H1 (cell line): Measurements from ENCODE around the gene BTBD1. TPM values are rescaled to one million over a fixed set of nuclear protein-coding genes. Genes with fewer than 3 reads are reported as not detected.

ENCODE experiments used
- CTCF ChIA-PET: fragments of 300-600 bp; sonication (Branson Sonifier 250); formaldehyde crosslinking; loops from one replicate; lab custom pipeline; 2021; ENCODE audit not compliant: partially characterized antibody; lab: Charles Lee
- POLR2A ChIA-PET: fragments of 300-600 bp; sonication (Branson Sonifier 250); formaldehyde crosslinking; loops from one replicate; lab custom pipeline; 2021; ENCODE audit warnings: inconsistent platforms; ENCODE audit not compliant: partially characterized antibody; lab: Charles Lee
- DNase-seq, 2 experiments: peaks; one replicate each; pipeline versions ENCODE4 v3.0.0 to v3.0.0-alpha.2; 2010 to 2022; ENCODE audit warnings: low spot score in 2 of 2, low read depth in 1 of 2, mixed read lengths in 1 of 2
- FAIRE-seq: peaks from 2 replicates; lab custom pipeline; 2011; peaks lifted over from hg19 to GRCh38; lab: Jason Lieb, UNC
- H2AFZ ChIP-seq: 2 replicates; pipeline ENCODE4 v1.8.1; 2012; ENCODE audit warnings: low read length, inconsistent platforms
- H2AK5ac ChIP-seq: 2 replicates; pipeline ENCODE4 v1.6.1; 2013; ENCODE audit warnings: low read depth, low read length
- H2BK120ac ChIP-seq: replicated peaks from 2 replicates; pipeline ENCODE3; 2013; ENCODE audit warnings: low read depth, low read length, inconsistent platforms
- H2BK12ac ChIP-seq: 2 replicates; pipeline ENCODE4 v1.6.1; 2013; ENCODE audit warnings: low read depth, low read length
- H2BK15ac ChIP-seq: 2 replicates; pipeline ENCODE4 v1.6.1; 2013; ENCODE audit warnings: low read length
- H2BK20ac ChIP-seq: 2 replicates; pipeline ENCODE4 v1.6.1; 2013; ENCODE audit warnings: low read length
- H2BK5ac ChIP-seq: 2 replicates; pipeline ENCODE4 v1.6.1; 2013; ENCODE audit warnings: low read depth, low read length
- H3K14ac ChIP-seq: 2 replicates; pipeline ENCODE4 v1.6.1; 2013; ENCODE audit warnings: inconsistent platforms; ENCODE audit not compliant: insufficient read length
- H3K18ac ChIP-seq: 2 replicates; pipeline ENCODE4 v1.6.1; 2013; ENCODE audit warnings: low read length; ENCODE audit errors: extremely low read depth
- H3K23ac ChIP-seq: 2 replicates; pipeline ENCODE4 v1.6.1; 2013; ENCODE audit warnings: inconsistent platforms; ENCODE audit not compliant: insufficient read length
- H3K23me2 ChIP-seq: 2 replicates; pipeline ENCODE4 v1.6.1; 2013; ENCODE audit warnings: low read depth, low read length
- H3K27ac ChIP-seq: 2 replicates; pipeline ENCODE4 v1.6.1; 2011; ENCODE audit warnings: low read depth, low read length, inconsistent platforms
- H3K27me3 ChIP-seq, 4 experiments: replicated peaks in 1 of 4; 1 replicate in 1 of 4; 2 replicates in 3 of 4; pipeline versions ENCODE4 v1.6.1 to v1.8.1; 2011 to 2013; ENCODE audit warnings: low read length in 3 of 4, mild to moderate bottlenecking in 3 of 4, inconsistent platforms in 2 of 4, mixed read lengths in 2 of 4, moderate library complexity in 1 of 4; ENCODE audit not compliant: control insufficient read depth in 3 of 4, insufficient read depth in 3 of 4; ENCODE audit errors: extremely low read depth in 1 of 4
- H3K36me3 ChIP-seq, 4 experiments: 2 replicates each; pipeline versions ENCODE4 v1.6.1 to v1.8.1; 2011 to 2013; ENCODE audit warnings: mild to moderate bottlenecking in 4 of 4, low read length in 3 of 4, moderate library complexity in 2 of 4, control low read depth in 1 of 4, inconsistent platforms in 1 of 4; ENCODE audit not compliant: insufficient read depth in 4 of 4, control insufficient read depth in 2 of 4
- H3K4ac ChIP-seq: replicated peaks from 2 replicates; pipeline ENCODE3; 2013; ENCODE audit warnings: low read length, low read depth, mixed read lengths, inconsistent platforms; ENCODE audit not compliant: insufficient read length
- H3K4me1 ChIP-seq, 4 experiments: replicated peaks in 1 of 4; 1 replicate in 1 of 4; 2 replicates in 3 of 4; pipeline versions ENCODE4 v1.6.1 to v1.8.1; 2011 to 2013; ENCODE audit warnings: low read length in 3 of 4, inconsistent platforms in 2 of 4, mixed read lengths in 1 of 4; ENCODE audit not compliant: insufficient read depth in 4 of 4, control insufficient read depth in 3 of 4
- H3K4me2 ChIP-seq, 2 experiments: 2 replicates each; pipeline versions ENCODE4 v1.6.1 to v1.8.1; 2011 to 2013; ENCODE audit warnings: low read depth in 2 of 2, low read length in 2 of 2, control low read depth in 1 of 2, inconsistent platforms in 1 of 2, mild to moderate bottlenecking in 1 of 2; ENCODE audit not compliant: insufficient read depth in 1 of 2
- H3K4me3 ChIP-seq, 4 experiments: fragments of 200-600, 300-600 bp in 1 of 4; sonication (generic), shearing (Covaris generic), sonication (Bioruptor Twin) in 1 of 4; 2 replicates each; pipeline versions ENCODE4 v1.5.1 to v1.8.1; 2011 to 2016; ENCODE audit warnings: low read length in 4 of 4, low read depth in 3 of 4, control low read depth in 2 of 4, inconsistent platforms in 2 of 4, mild to moderate bottlenecking in 2 of 4, mixed read lengths in 1 of 4, moderate library complexity in 1 of 4; ENCODE audit not compliant: insufficient read depth in 2 of 4; ENCODE audit errors: extremely low read depth in 1 of 4
- H3K56ac ChIP-seq: replicated peaks from 2 replicates; pipeline ENCODE3; 2013; ENCODE audit warnings: low read depth, mild to moderate bottlenecking, mixed read lengths, low read length, inconsistent platforms; ENCODE audit not compliant: insufficient read length
- H3K79me1 ChIP-seq: 2 replicates; pipeline ENCODE4 v1.6.1; 2013; ENCODE audit warnings: low read depth, low read length, control low read depth
- H3K79me2 ChIP-seq, 2 experiments: 2 replicates each; pipeline versions ENCODE4 v1.6.1 to v1.8.1; 2012 to 2013; ENCODE audit warnings: low read length in 2 of 2, mild to moderate bottlenecking in 2 of 2, inconsistent platforms in 1 of 2; ENCODE audit not compliant: insufficient read depth in 2 of 2, control insufficient read depth in 1 of 2
- H3K9ac ChIP-seq, 4 experiments: replicated peaks in 1 of 4; 1 replicate in 1 of 4; 2 replicates in 3 of 4; pipeline versions ENCODE4 v1.6.1 to v1.8.1; 2011 to 2013; ENCODE audit warnings: low read depth in 3 of 4, low read length in 3 of 4, control low read depth in 2 of 4, mild to moderate bottlenecking in 2 of 4, moderate library complexity in 2 of 4, inconsistent platforms in 1 of 4; ENCODE audit errors: extremely low read depth in 1 of 4
- H3K9me3 ChIP-seq, 2 experiments: 2 replicates each; pipeline versions ENCODE4 v1.6.1 to v1.8.1; 2012 to 2013; ENCODE audit warnings: mild to moderate bottlenecking in 2 of 2, moderate library complexity in 2 of 2, control low read depth in 1 of 2, inconsistent platforms in 1 of 2, low read depth in 1 of 2, low read length in 1 of 2, mixed read lengths in 1 of 2; ENCODE audit not compliant: insufficient read depth in 2 of 2
- H4K20me1 ChIP-seq, 2 experiments: replicated peaks in 1 of 2; 2 replicates each; pipeline versions ENCODE3 to v1.8.1; 2011 to 2013; ENCODE audit warnings: inconsistent platforms in 2 of 2, low read length in 2 of 2, mild to moderate bottlenecking in 1 of 2; ENCODE audit not compliant: insufficient read depth in 2 of 2, control insufficient read depth in 1 of 2
- H4K5ac ChIP-seq: 2 replicates; pipeline ENCODE4 v1.6.1; 2013; ENCODE audit warnings: low read length, low read depth, mixed read lengths, inconsistent platforms; ENCODE audit not compliant: insufficient read length
- H4K8ac ChIP-seq: 2 replicates; pipeline ENCODE4 v1.8.0; 2013; ENCODE audit warnings: mild to moderate bottlenecking, moderate library complexity, low read length, inconsistent platforms; ENCODE audit not compliant: insufficient read depth; ENCODE audit errors: extremely low read depth
- H4K91ac ChIP-seq: replicated peaks from 2 replicates; pipeline ENCODE3; 2013; ENCODE audit warnings: low read length, mixed read lengths, inconsistent platforms; ENCODE audit not compliant: insufficient read length
- EZH2 ChIP-seq: fragments of 200-600 bp; sonication (generic); IDR thresholded peaks from 2 replicates; pipeline ENCODE4 v1.7.1; 2012; ENCODE audit warnings: low read depth, mild to moderate bottlenecking, moderate library complexity, low read length, inconsistent platforms; ENCODE audit not compliant: severe bottlenecking
- KDM4A ChIP-seq: IDR thresholded peaks from one replicate; pipeline ENCODE4 v1.7.1; 2012; ENCODE audit warnings: low read depth, mild to moderate bottlenecking, moderate library complexity, low read length, inconsistent platforms; ENCODE audit not compliant: severe bottlenecking
- NANOG ChIP-seq: IDR thresholded peaks from 2 replicates; pipeline ENCODE4 v1.6.1; 2011; ENCODE audit warnings: low read length, low read depth, mild to moderate bottlenecking, inconsistent platforms; ENCODE audit not compliant: insufficient read depth, poor library complexity, severe bottlenecking
- POLR2A ChIP-seq, 2 experiments: IDR thresholded peaks; 1 replicate in 1 of 2; 2 replicates in 1 of 2; pipeline ENCODE4 v1.6.1; 2011; ENCODE audit warnings: low read depth in 2 of 2, low read length in 2 of 2, mild to moderate bottlenecking in 2 of 2; ENCODE audit errors: control extremely low read depth in 1 of 2
- RFX5 ChIP-seq: IDR thresholded peaks from 2 replicates; pipeline ENCODE4 v1.6.1; 2011; ENCODE audit warnings: low read depth, low read length, improper control_type of control experiment, borderline replicate concordance
- SIX5 ChIP-seq: IDR thresholded peaks from 2 replicates; pipeline ENCODE4 v1.6.1; 2011; ENCODE audit warnings: mild to moderate bottlenecking, low read depth, low read length
- SP1 ChIP-seq: IDR thresholded peaks from 2 replicates; pipeline ENCODE4 v1.6.1; 2011; ENCODE audit warnings: low read depth, low read length
- WGBS, 2 experiments: shearing (Covaris generic) in 1 of 2; methylation state at CpG; one replicate each; pipeline versions ENCODE4 v1.1.6 to v1.1.7; 2013 to 2015; ENCODE audit warnings: low lambda C conversion rate in 2 of 2, mixed read lengths in 2 of 2, inconsistent platforms in 1 of 2, low coverage in 1 of 2, missing lambda C conversion rate in 1 of 2; ENCODE audit not compliant: insufficient replicate concordance in 2 of 2, insufficient coverage in 1 of 2, insufficient read length in 1 of 2; ENCODE audit errors: extremely low coverage in 1 of 2, missing lambda C conversion rate in 1 of 2; 5-methylcytosine and 5-hydroxymethylcytosine counted together
- polyA plus RNA-seq, 7 experiments: library from polyadenylated mRNA; depleted of rRNA in 3 of 7; stranded (reverse) in 5 of 7; unstranded in 2 of 7; fragments of >200 nt in 5 of 7; fragments of 200-250 nt in 2 of 7; gene quantifications; 1 replicate in 5 of 7; 2 replicates in 1 of 7; 4 replicates in 1 of 7; pipeline versions ENCODE4 v1.2.1 to v1.2.3, GENCODE V29; 2011 to 2013; ENCODE audit warnings: missing spikeins in 2 of 7, mixed read lengths in 2 of 7
- total RNA-seq: library from RNA; stranded (reverse); fragmentation: NEBNext Ultra II Directional; extraction: Animal tissue kit (Norgen Biotek cat#: 25700); gene quantifications from 2 replicates; pipeline ENCODE4 v1.2.1, GENCODE V29; 2021

Gene BTBD1
- total and polyA plus RNA-seq, 2 of the 8 experiments (the other 6 are each of a cell fraction or from before 2014, with no cell fraction given) = 18.6 to 39.5 TPM

GRCh38 chr15:83092309-83092976 is 25.4 kb upstream of the BTBD1 start:
- H4K91ac ChIP-seq = no peak overlapping the region
- H2BK20ac ChIP-seq = no peak overlapping the region
- no peak overlapping the region; the same call in 1 of the 2 replicates for H3K27ac ChIP-seq
- no peak overlapping the region for H3K56ac ChIP-seq
- H3K18ac ChIP-seq = no peak overlapping the region
- no peak overlapping the region for H2AK5ac ChIP-seq
- H3K14ac ChIP-seq = no peak overlapping the region
- no peak overlapping the region for H3K9ac ChIP-seq
- no peaks in the 10 kb centered on the region for H3K23me2 ChIP-seq
- H3K4me2 ChIP-seq = no peak overlapping the region
- DNase-seq (no peak), FAIRE-seq (no peak)
- no peaks in the 10 kb centered on the region for H3K79me1 ChIP-seq
- H3K79me2 ChIP-seq = no peaks in the 10 kb centered on the region
- H4K8ac ChIP-seq = no peak overlapping the region
- WGBS, 2 experiments = 93% methylated on average over 2 of the region's 4 CpGs; no CpG with 5 or more reads in 1 of the 2 experiments
- TF ChIP-seq SIX5 (no peak), POLR2A (IDR thresholded peaks at IDR 0.05; ENCODE audit: control extremely low read depth in 1 of 2, low read depth in 2 of 2, low read length in 2 of 2) (no peak), KDM4A (no peak), SP1 (no peak), RFX5 (no peak), EZH2 (no peak), NANOG (no peak)
- H2BK15ac ChIP-seq = no peak overlapping the region
- H3K9me3 ChIP-seq = no peaks in the 10 kb centered on the region
- H3K36me3 ChIP-seq = no peaks in the 10 kb centered on the region
- H3K4me1 ChIP-seq = no peaks in the 10 kb centered on the region
- ChIA-PET POLR2A (no interaction called here), CTCF (interaction anchor here (1.3 kb wide), 1 partner anchor 58 kb away, joined by 3 read pairs; no protein-coding TSS in a partner anchor)
- no peaks in the 10 kb centered on the region for H4K20me1 ChIP-seq
- H3K23ac ChIP-seq = no peak overlapping the region
- no peak overlapping the region for H3K4ac ChIP-seq
- no peak overlapping the region for H2BK120ac ChIP-seq
- H2BK5ac ChIP-seq = no peak overlapping the region
- no peaks in the 10 kb centered on the region for H3K27me3 ChIP-seq
- no peak overlapping the region for H2BK12ac ChIP-seq
- no peak overlapping the region for H4K5ac ChIP-seq
- no peak overlapping the region for H2AFZ ChIP-seq
- no peak overlapping the region for H3K4me3 ChIP-seq
